ENCODE data around the gene SH3RF2. TPM values are rescaled to one million over a fixed set of nuclear protein-coding genes. Genes with fewer than 3 reads are reported as not detected.

SH3RF2 gene
- total and polyA plus RNA-seq, 2 of the 13 experiments (the other 11 are each of a cell fraction or from before 2014, with no cell fraction given), result 2.6 to 3.7 TPM

DNA sequence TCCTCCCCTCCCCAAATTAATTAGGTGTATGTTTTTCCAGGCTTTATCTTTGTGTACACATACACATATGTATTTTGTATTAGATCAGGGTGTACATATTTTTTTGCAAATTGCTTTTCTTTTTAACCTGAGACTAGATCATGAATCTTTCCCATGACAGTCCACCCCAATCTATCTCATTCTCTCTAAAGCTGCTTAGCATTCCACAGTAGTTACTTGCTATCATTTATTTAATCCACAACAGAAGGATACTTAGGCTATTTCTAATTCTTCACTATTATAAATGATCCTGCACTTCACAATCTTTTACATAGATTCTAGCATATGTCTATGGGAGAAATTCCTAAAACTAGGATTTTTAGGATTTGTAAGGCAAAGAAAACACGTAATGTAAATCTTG is 43.9 kb downstream of the SH3RF2 start (continued):
- TF ChIP-seq, protein P1, sequence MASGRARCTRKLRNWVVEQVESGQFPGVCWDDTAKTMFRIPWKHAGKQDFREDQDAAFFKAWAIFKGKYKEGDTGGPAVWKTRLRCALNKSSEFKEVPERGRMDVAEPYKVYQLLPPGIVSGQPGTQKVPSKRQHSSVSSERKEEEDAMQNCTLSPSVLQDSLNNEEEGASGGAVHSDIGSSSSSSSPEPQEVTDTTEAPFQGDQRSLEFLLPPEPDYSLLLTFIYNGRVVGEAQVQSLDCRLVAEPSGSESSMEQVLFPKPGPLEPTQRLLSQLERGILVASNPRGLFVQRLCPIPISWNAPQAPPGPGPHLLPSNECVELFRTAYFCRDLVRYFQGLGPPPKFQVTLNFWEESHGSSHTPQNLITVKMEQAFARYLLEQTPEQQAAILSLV (CRISPR knock-in tag; IDR thresholded peaks at IDR 0.05; ENCODE audit: borderline replicate concordance), result no peak

DNA sequence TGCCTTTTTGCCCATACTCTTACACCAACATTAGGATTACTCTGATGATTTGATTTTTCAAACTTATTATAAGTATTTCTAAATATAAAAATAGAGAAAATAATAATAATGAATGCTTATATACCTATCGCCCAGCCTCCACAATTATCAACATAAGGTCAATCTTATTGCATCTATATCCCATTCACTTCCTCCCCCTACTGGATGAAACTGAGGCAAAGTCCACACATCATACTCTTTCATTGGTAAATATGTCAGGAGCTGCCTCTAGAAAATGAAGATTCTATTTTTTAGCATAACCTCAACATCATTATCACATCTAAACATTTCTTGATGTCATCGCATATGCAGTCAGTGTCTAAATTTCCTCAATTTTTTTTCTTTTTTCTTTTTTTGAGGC is 44.3 kb downstream of the SH3RF2 start:
- ATAC-seq, result no peak
- Histone ChIP-seq H3K4me3 (replicated peaks in 1 of 3; ENCODE audit: insufficient read depth in 1 of 3, low read depth in 2 of 3, low read length in 3 of 3) (no peak overlapping the region), H2AFZ (ENCODE audit: low read length) (no peak overlapping the region), H3K9ac (ENCODE audit: insufficient read depth, low read depth, low read length) (no peak overlapping the region), H3K27me3 (ENCODE audit: control insufficient read depth in 1 of 2, insufficient read depth in 2 of 2, low read length in 2 of 2) (no peaks in the 10 kb centered on the region), H3K9me3 (ENCODE audit: low read length) (no peaks in the 10 kb centered on the region; the same call in 1 of the 2 replicates), H4K20me1 (ENCODE audit: insufficient read depth, low read length) (no peaks in the 10 kb centered on the region), H3K36me3 (replicated peaks in 1 of 2; ENCODE audit: control insufficient read depth in 1 of 2, insufficient read depth in 2 of 2, low read length in 2 of 2) (no peaks in the 10 kb centered on the region), H3K4me1 (ENCODE audit: insufficient read depth, low read length) (peaks cover 83% of the 10 kb centered on the region), H3K79me2 (ENCODE audit: insufficient read depth, low read length) (no peaks in the 10 kb centered on the region), H3K4me2 (ENCODE audit: low read depth, low read length) (no peak overlapping the region), H3K27ac (ENCODE audit: extremely low read length, insufficient read depth, low read length) (peak overlapping the region; percentile 60)
- in situ Hi-C loops (cut with HindIII; ENCODE audit: extremely low pct_ligation_motif_present, low pct_unique_long_range_greater_than_20kb), result loop anchor here (5.0 kb wide), 1 partner anchor 43 kb away; the partner anchor contains the start of gene SH3RF2
- intact Hi-C loops (cut with micrococcal nuclease; ENCODE audit: unreplicated experiment), result no loop called here
- no peak for TF ChIP-seq TGIF2 (CRISPR knock-in tag; IDR thresholded peaks at IDR 0.05)
- TF ChIP-seq NR2F1 (CRISPR knock-in tag; IDR thresholded peaks at IDR 0.05), result no peak
- TF ChIP-seq IRF2 (CRISPR knock-in tag; IDR thresholded peaks at IDR 0.05), result no peak
- no peak for TF ChIP-seq SMAD3 (CRISPR knock-in tag; IDR thresholded peaks at IDR 0.05)
- TF ChIP-seq, protein P2, sequence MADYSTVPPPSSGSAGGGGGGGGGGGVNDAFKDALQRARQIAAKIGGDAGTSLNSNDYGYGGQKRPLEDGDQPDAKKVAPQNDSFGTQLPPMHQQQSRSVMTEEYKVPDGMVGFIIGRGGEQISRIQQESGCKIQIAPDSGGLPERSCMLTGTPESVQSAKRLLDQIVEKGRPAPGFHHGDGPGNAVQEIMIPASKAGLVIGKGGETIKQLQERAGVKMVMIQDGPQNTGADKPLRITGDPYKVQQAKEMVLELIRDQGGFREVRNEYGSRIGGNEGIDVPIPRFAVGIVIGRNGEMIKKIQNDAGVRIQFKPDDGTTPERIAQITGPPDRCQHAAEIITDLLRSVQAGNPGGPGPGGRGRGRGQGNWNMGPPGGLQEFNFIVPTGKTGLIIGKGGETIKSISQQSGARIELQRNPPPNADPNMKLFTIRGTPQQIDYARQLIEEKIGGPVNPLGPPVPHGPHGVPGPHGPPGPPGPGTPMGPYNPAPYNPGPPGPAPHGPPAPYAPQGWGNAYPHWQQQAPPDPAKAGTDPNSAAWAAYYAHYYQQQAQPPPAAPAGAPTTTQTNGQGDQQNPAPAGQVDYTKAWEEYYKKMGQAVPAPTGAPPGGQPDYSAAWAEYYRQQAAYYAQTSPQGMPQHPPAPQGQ (CRISPR knock-in tag; IDR thresholded peaks at IDR 0.05; ENCODE audit: borderline replicate concordance), result no peak
- peak; percentile 14; the same call in 1 of the 2 replicates for TF ChIP-seq HNF4A (CRISPR knock-in tag; IDR thresholded peaks at IDR 0.05)
- DNase-seq (ENCODE audit: low spot score), result no peak
- ChIA-PET POLR2A (interaction anchor here (5.8 kb wide), 1 partner anchor 34 kb away, joined by 40 read pairs; no protein-coding TSS in a partner anchor), CTCF (ENCODE audit: low intra/inter-chr PET ratio, low total read pairs) (no interaction called here)
- 96% methylated on average over 2 of the region's 2 CpGs for WGBS (ENCODE audit: low lambda C conversion rate)
- no TSS peak for BruUV-seq (replicated peaks)
- FAIRE-seq, result no peak
